HepG2 (cell line): Measurements from ENCODE around the gene KLHL3.

Source experiments
- PHF8 ChIP-seq: sonication (generic); formaldehyde crosslinking; IDR thresholded peaks from 2 replicates; pipeline ENCODE4 v1.5.0; 2020; ENCODE audit warnings: missing genetic modification reagents
- RFXANK ChIP-seq: IDR thresholded peaks from 2 replicates; pipeline ENCODE4 v1.6.1; 2016
- ZNF878 ChIP-seq: sonication (generic); formaldehyde crosslinking; IDR thresholded peaks from 2 replicates; pipeline ENCODE4 v1.8.1; 2023; ENCODE audit warnings: mild to moderate bottlenecking, missing genetic modification reagents, moderate library complexity

DNA sequence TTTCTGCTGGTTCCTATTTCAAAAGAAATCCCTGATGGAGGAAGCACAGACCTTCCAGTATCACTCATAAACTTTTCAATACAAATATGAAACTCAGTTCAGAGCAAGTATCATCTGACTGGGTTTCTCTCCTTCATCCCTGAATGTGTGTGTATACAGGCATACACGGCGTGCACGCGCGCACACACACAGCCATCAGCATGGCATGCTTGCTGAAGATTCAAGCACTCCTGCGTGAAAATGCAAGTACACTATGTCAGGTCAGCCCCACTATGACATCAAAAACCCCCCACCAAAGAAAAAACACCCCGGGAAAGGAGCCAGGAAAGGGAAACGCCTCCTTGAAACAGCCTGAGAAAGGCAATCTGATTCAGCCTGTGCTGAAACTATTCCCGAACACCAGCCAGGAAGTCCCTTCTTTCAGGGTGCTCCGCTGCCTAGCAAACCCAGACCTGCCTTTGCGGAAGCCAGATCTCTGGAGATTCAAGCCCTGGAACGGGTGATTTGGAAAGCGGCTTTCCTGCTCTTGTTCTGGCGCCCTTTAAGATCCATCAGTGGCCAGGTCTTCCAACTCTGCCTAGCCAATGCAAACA is 831 bp downstream of the KLHL3 start:
- TF ChIP-seq ZNF878 (CRISPR knock-in tag) (no peak), PHF8 (no peak), RFXANK (CRISPR knock-in tag) (no peak)
